ENCODE data around the gene GPR35.

DNA sequence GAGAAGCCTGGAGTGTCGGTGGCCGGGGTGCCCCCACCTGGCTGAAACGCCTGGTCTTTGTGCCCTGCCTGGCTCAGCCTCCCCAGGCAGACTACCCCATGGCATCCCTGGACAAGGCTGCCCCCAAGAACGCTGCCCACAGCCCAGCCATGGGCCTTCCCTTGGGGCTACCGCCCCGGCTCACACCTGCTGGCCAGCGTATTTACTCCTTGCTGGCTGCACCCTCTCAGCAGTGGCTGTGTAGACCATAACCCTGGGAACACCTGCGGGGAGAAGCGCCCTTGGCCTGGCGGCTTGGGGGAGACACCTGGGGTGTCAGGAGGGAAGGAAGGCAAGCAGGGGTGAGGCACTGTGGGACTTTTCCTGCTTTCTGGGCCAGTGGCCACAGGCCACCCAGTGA, 21.4 kb upstream of the GPR35 start:
- TF ChIP-seq, protein P1, sequence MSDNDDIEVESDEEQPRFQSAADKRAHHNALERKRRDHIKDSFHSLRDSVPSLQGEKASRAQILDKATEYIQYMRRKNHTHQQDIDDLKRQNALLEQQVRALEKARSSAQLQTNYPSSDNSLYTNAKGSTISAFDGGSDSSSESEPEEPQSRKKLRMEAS (IDR thresholded peaks at IDR 0.05), result no peak
- TF ChIP-seq EZH2 (IDR thresholded peaks at IDR 0.05), result no peak
- TF ChIP-seq CTCF (IDR thresholded peaks at IDR 0.05 in 2 of 3, conservative IDR thresholded peaks at IDR 0.05 in 1 of 3; ENCODE audit: borderline replicate concordance in 1 of 3, insufficient read depth in 1 of 3, low read depth in 2 of 3, low read length in 2 of 3), result no peak
- TF ChIP-seq REST (IDR thresholded peaks at IDR 0.05; ENCODE audit: low read depth), result no peak
- no peak for TF ChIP-seq TCF7L2 (IDR thresholded peaks at IDR 0.05; ENCODE audit: borderline replicate concordance, extremely low read depth, insufficient read depth, insufficient read length)
- TF ChIP-seq CEBPB (IDR thresholded peaks at IDR 0.05; ENCODE audit: low read depth), result no peak
- no peak for TF ChIP-seq POLR2A (IDR thresholded peaks at IDR 0.05; ENCODE audit: borderline replicate concordance, extremely low read depth, insufficient read depth, insufficient read length)
- TF ChIP-seq SIN3A (IDR thresholded peaks at IDR 0.05; ENCODE audit: low read depth), result no peak

Measured in HCT116 (cell line).